ENCODE measurements around the gene E4F1.
A peak's percentile ranks its signal among the peaks of the same experiment; 100 is the strongest.

The E4F1 gene

GRCh38 chr16:2270070-2270462, 46.7 kb downstream of the E4F1 start:
- Histone ChIP-seq H3K9me2 (replicated peaks; ENCODE audit: control insufficient read depth, low read length) (no peaks in the 10 kb centered on the region), H3K9me3 (ENCODE audit: control insufficient read depth, insufficient read depth, low read length) (no peaks in the 10 kb centered on the region), H3K4me2 (ENCODE audit: low read length) (peak overlapping the region; percentile 87), H4K20me1 (ENCODE audit: control insufficient read depth, insufficient read depth, low read depth, low read length) (peaks cover 25% of the 10 kb centered on the region), H3K4me3 (ENCODE audit: low read length) (peak overlapping the region; percentile 82; the same call in 1 of the 2 replicates), H3K27me3 (ENCODE audit: control insufficient read depth, low read length) (no peaks in the 10 kb centered on the region), H3F3A (ENCODE audit: control insufficient read depth, insufficient read depth) (peaks cover 7% of the 10 kb centered on the region), H3K79me2 (ENCODE audit: control insufficient read depth, low read length) (peaks cover 54% of the 10 kb centered on the region), H3K4me1 (ENCODE audit: control insufficient read depth, low read length) (peaks cover 26% of the 10 kb centered on the region), H3K27ac (ENCODE audit: low read depth, low read length) (no peak overlapping the region), H3K36me3 (ENCODE audit: control insufficient read depth, low read length) (peaks cover 24% of the 10 kb centered on the region)
- TF ChIP-seq, protein P1, sequence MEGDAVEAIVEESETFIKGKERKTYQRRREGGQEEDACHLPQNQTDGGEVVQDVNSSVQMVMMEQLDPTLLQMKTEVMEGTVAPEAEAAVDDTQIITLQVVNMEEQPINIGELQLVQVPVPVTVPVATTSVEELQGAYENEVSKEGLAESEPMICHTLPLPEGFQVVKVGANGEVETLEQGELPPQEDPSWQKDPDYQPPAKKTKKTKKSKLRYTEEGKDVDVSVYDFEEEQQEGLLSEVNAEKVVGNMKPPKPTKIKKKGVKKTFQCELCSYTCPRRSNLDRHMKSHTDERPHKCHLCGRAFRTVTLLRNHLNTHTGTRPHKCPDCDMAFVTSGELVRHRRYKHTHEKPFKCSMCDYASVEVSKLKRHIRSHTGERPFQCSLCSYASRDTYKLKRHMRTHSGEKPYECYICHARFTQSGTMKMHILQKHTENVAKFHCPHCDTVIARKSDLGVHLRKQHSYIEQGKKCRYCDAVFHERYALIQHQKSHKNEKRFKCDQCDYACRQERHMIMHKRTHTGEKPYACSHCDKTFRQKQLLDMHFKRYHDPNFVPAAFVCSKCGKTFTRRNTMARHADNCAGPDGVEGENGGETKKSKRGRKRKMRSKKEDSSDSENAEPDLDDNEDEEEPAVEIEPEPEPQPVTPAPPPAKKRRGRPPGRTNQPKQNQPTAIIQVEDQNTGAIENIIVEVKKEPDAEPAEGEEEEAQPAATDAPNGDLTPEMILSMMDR (IDR thresholded peaks at IDR 0.05; ENCODE audit: low read depth, low read length, poor library complexity, severe bottlenecking) = no peak
- no peak for TF ChIP-seq EZH2phosphoT487 (IDR thresholded peaks at IDR 0.05; ENCODE audit: borderline replicate concordance, low read length)

DNA sequence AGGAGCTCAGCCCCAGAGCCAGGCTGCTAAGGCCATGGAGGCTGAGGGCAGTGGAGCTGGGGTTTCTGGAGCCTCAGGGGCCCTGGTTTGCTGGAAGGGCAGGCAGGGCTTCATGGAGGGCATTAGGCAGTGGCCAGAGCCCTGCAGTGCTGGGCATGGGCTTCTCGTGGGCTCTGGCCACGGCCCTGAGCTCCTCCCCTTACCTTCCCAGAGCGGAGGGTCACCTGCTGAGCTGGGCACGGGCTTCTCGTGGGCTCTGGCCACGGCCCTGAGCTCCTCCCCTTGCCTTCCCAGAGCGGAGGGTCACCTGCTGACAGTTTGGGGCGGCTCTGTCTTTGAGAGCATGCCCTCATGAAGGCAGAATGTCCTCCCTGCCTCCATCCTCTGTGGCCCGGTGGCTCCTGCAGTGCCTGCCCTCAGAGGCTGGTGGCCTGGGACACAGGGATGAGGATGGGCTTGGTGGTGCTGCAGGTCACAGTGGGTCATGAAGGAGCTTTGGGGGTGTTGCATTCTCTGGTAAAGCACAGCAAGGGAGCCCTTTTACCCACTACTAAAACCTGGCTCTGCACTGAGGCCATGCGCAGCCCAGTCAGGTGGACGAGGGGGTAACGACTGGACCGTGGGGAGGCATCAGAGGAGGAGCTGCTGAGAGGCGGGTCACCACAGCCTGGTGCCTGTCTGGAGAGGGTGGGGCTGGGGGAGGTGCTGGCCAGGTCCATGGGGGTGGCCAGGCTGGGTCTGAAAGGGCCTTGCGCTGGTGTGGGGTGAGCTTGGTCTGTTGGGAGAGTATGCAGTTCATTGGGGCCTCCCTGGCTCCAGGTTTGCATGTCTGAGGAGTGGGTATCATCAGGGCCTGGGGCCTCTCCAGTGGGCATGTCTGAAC, 47.4 kb downstream of the E4F1 start:
- TF ChIP-seq, protein P1 (IDR thresholded peaks at IDR 0.05; ENCODE audit: low read depth, low read length, poor library complexity, severe bottlenecking) = no peak
- no peak for TF ChIP-seq EZH2phosphoT487 (IDR thresholded peaks at IDR 0.05; ENCODE audit: borderline replicate concordance, low read length)
- Histone ChIP-seq H3K4me2 (ENCODE audit: low read length) (no peak overlapping the region), H4K20me1 (ENCODE audit: control insufficient read depth, insufficient read depth, low read depth, low read length) (peaks cover 18% of the 10 kb centered on the region), H3K79me2 (ENCODE audit: control insufficient read depth, low read length) (peaks cover 47% of the 10 kb centered on the region), H3K27me3 (ENCODE audit: control insufficient read depth, low read length) (no peaks in the 10 kb centered on the region), H3K9me2 (replicated peaks; ENCODE audit: control insufficient read depth, low read length) (no peaks in the 10 kb centered on the region), H3F3A (ENCODE audit: control insufficient read depth, insufficient read depth) (peaks cover 2% of the 10 kb centered on the region; the same call in 1 of the 2 replicates), H3K4me1 (ENCODE audit: control insufficient read depth, low read length) (peaks cover 19% of the 10 kb centered on the region), H3K9me3 (ENCODE audit: control insufficient read depth, insufficient read depth, low read length) (no peaks in the 10 kb centered on the region), H3K4me3 (ENCODE audit: low read length) (no peak overlapping the region), H3K27ac (ENCODE audit: low read depth, low read length) (no peak overlapping the region), H3K36me3 (ENCODE audit: control insufficient read depth, low read length) (peaks cover 17% of the 10 kb centered on the region)

DNA sequence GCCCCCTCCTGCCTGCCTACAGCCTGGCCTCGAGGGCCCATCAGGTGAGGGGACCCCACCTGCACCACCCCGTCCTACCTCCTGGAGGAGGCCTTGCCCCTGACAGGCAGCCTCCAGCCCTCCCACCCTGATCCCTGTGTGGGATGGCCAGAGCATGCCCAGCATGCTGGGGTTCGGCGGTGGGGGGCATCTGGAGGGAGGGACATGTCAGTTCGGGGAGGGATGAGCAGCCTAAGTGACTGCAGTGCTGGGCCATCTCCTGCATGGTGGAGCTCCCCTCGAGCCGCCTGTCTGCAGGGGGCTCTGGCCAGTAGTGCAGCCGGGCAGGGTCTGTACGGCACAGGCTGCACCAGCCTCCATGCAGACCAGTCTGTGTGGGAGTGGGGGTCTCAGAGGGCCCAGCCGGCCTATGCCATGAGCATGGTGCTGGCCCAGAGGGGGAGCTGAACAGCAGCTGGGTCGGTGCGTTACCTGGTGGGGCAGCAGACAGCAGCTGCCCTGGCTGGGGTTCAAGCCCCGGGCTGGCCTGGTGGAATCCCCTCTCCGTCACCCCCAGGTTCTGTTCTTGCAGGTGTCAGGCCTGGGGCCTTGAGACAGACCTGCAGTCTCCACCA, 48.6 kb downstream of the E4F1 start:
- Histone ChIP-seq H3K27me3 (ENCODE audit: control insufficient read depth, low read length) (no peaks in the 10 kb centered on the region), H3K4me2 (ENCODE audit: low read length) (no peak overlapping the region), H3K27ac (ENCODE audit: low read depth, low read length) (no peak overlapping the region), H3K4me1 (ENCODE audit: control insufficient read depth, low read length) (peaks cover 10% of the 10 kb centered on the region), H3K36me3 (ENCODE audit: control insufficient read depth, low read length) (peaks cover 6% of the 10 kb centered on the region), H4K20me1 (ENCODE audit: control insufficient read depth, insufficient read depth, low read depth, low read length) (peaks cover 11% of the 10 kb centered on the region; the same call in 1 of the 2 replicates), H3K4me3 (ENCODE audit: low read length) (no peak overlapping the region), H3F3A (ENCODE audit: control insufficient read depth, insufficient read depth) (no peaks in the 10 kb centered on the region), H3K79me2 (ENCODE audit: control insufficient read depth, low read length) (peaks cover 35% of the 10 kb centered on the region), H3K9me2 (replicated peaks; ENCODE audit: control insufficient read depth, low read length) (no peaks in the 10 kb centered on the region), H3K9me3 (ENCODE audit: control insufficient read depth, insufficient read depth, low read length) (no peaks in the 10 kb centered on the region)
- TF ChIP-seq, protein P1 (IDR thresholded peaks at IDR 0.05; ENCODE audit: low read depth, low read length, poor library complexity, severe bottlenecking) = no peak
- TF ChIP-seq EZH2phosphoT487 (IDR thresholded peaks at IDR 0.05; ENCODE audit: borderline replicate concordance, low read length) = no peak
